Astrocyte (in vitro differentiated cells and primary cell): Measurements from ENCODE around the gene PASK.

Experiments
- CTCF ChIP-seq: IDR thresholded peaks from 2 replicates; pipeline ENCODE4 v1.5.1; 2011; ENCODE audit warnings: low read depth, mild to moderate bottlenecking, inconsistent platforms, low read length, moderate library complexity; ENCODE audit not compliant: insufficient read depth
- EZH2 ChIP-seq: IDR thresholded peaks from 2 replicates; pipeline ENCODE4 v1.6.1; 2012; ENCODE audit warnings: mild to moderate bottlenecking, low read length, inconsistent platforms; ENCODE audit not compliant: insufficient read depth

DNA sequence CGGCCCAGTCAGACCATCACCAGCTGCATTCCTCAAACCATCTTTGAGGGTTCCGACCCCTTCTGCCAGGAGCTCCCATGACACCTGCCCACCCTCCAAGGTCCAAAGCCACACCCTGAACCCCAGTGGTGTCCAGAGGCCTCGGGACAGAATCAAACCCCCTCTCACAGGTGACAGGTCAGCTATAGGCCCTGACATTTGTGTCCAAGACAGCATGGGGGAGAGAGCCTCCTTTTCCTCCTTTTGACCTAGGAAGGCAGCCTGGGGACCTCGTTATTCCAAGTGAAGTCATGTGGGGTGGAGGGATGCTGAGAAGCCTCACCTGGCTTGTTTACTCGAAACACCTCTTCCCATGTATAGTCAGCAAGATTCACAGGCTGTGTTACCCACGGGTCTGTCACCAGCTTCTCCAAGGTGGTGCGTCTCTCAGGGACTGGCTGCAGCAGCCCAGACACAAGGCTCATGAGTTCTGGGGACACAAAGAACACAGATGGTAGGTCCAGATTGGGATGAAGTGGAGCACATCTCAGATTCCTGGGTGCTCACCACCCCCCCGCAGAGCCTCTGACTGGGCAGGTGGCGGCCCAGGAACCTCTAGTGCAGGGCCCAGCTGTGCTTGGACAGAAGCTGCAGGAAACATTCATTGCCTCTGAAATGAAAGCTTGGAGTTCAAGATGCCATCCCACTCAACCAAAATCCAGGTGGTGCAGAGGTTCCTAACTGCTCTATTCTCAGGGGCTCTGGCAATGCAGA lies 42.1 kb downstream of the PASK start:
- TF ChIP-seq CTCF (no peak), EZH2 (no peak)
